Dermis blood vessel endothelial cell (primary cell): Measurements from ENCODE around the gene PPP2R5A. TPM values are rescaled to one million over a fixed set of nuclear protein-coding genes. Genes with fewer than 3 reads are reported as not detected.
"Not testable (repeated sequence)": the region's sequence is repeated elsewhere in the genome, so short reads cannot be mapped to it uniquely, and the experiment has no call there.

Experiments used
- DNase-seq: peaks from one replicate; pipeline ENCODE4 v3.0.0; 2010
- total RNA-seq: library from RNA; depleted of rRNA; stranded (reverse); fragments of >200 nt; gene quantifications from 2 replicates; pipeline ENCODE4 v1.2.3, GENCODE V29; 2014

Gene PPP2R5A
- total RNA-seq, 1 donor from 2014 or later: 77.1 TPM

DNA sequence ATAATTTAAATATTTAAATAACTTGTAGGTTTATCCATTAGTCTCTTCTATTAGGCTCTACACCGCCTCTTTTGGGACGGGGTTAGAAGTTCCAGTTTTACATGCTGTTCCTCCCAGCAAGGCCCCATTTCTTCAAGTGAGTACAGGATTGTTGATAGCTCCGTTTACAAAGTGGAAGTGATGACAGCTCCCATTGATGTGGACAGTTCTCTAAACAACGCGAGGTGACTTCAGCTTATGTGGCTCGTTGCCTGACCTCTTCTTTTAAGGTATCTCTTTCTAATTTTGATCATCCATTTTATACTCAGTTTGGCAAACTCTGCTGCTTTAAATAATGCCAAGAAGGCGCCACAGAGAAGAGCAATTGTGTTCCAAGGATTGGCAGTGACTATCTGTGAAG lies 79.8 kb downstream of the PPP2R5A start:
- DNase-seq: no peak

DNA sequence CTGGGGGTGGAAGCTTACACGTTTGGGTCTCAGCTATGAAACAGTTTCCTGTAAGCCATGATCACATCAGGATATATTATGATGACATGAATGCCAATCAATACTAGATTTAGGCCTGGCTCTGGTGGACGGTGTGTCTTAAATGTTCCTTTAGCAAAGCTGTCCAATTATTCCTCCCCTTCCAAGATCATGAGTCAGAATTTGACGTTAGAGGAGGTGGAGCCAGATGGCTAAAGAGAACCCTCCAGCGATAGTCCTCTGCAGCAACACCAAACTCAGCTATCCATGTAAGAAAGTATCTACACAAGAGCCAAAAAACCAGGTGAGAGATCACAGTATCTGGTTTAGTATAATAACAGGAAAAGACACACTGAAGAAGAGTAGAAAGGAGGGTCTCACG lies 81.7 kb downstream of the PPP2R5A start:
- DNase-seq: peak; percentile 16

DNA sequence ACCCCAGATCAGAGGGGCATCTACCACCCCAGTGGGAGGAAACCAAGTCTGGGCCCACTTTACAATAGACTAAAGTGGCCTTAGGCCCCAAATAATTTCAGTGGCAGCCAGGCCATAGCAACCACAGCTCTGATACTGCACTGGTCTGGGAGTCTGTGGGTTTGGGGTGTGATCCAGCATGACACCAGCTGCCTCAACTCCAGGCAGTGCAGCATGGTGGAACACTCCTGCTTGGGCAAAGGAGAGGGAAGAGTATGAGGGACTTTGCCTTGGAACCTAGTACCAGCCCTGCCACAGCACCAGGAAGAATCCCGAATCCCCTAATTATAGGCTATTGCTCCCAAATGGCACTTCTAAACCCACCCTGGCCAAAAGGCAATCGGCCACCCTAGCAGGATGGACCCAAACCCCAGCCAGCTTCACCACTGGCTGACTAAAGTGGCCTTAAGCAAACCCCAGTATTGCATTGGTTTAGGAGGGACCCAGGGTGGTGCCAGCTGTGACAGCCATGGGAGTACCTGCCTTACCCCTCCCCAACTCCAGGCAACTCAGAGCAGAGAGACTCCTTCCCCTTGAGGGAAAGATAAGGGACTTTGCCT lies 82.4 kb downstream of the PPP2R5A start:
- no peak for DNase-seq

GRCh38 chr1:212368073-212368484 lies 82.9 kb downstream of the PPP2R5A start:
- DNase-seq: peak; percentile 89

DNA sequence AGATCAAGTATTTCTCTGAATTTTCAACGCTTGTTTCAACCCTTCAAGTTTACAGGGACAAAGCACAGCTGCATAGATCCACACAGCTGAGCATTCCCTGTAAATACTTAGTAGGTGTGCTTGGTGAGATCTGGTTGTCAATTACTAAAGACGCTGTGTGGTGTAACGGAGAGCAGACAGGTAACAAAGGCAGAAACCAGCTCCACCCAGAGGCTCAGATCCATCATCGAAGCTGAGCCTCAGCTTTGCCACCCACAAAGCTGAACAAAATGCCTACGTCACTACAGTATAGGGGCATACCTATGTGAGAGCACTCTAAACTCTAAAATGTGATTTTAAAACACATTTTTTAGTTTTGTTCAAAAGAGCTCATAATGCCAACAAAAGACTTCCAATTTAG lies 90.8 kb downstream of the PPP2R5A start:
- DNase-seq: no peak

DNA sequence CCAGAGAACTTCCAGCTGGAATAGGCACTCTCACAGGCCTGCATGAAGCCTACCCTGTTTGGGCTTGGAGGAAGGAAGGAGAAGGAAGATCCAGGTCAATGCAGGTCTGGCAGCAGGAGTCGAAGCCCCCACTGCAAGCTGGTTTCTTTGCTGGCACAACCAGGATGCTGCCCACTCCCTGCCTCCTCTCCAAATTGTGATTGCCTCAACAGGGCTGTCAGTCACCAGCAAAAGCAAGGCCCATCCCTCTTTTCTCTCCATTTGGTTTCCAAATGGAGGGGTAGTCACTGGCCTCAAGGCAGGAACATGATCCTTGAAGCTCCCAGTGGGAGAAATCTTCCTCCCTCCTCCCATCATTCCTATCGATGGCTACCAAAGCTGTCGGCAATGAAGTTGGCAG lies 92.4 kb downstream of the PPP2R5A start:
- no peak for DNase-seq

DNA sequence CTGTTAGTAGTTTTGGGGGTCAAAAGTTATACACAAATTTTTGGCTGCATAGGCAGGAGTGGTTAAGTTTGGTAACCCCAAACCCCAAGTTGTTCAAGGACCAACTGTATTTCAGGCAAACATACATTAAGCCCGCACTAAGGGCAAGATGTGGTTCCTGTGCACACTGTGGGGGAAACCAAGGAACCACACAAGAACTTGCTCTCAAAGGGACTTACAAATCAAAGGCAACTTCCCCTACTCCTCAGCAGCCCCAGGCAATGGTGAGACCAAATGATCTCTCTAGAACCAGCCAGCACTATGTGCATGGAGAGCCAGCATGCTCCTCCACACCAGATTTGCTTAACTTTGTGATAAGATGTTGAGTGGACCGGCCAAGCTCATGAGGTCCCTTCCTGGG lies 94.2 kb downstream of the PPP2R5A start:
- DNase-seq: no peak

DNA sequence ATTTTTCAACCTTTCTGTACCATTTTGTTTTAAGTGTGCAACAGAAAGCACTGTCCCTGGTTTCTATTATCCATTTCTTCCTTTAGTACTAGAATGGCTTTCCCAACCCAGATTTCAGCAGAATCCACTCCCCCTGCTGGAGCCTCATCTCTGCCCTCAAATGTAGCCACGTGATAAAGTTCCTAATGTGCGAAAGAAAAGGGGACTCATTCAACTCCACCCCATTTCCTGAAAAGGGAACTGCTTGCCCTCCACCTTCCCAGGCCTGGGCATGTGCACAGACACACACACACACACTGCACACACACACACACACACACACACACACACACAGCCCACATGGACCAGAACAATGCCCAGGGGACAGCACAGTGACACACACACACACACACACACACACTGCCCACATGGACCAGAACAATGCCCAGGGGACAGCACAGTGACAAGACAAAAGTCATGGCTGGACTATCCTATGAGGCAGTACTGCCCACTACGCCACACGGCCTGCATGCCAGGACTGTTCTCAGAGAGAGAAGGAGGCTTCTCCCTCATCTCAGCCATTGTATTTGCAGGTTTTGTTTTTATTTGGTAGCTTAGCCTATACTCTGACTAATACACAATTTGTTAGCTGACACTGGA lies 96.3 kb downstream of the PPP2R5A start:
- DNase-seq: no peak

DNA sequence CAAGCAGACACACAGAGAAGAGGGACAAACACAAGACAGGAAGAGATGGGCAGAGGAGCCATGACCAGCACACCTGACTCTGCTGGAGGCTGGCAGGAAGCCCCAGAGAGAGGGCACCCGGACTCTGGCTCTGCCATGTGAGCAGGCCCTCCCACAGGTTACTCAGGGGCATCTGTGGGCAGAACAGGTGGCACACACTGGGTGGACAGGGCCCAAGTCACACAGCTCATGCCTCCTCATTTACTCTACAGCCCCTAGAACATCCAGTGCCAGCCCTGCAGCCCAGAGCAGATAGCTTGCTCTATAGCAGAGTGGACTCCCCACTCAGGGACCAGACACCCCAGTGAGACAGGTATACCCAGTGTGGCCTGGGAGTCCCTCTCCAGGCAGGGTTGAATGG lies 100.8 kb downstream of the PPP2R5A start:
- DNase-seq: no peak

- DNase-seq: no peak
Observed at GRCh38 chr1:212388985-212389716, 103.9 kb downstream of the PPP2R5A start.

DNA sequence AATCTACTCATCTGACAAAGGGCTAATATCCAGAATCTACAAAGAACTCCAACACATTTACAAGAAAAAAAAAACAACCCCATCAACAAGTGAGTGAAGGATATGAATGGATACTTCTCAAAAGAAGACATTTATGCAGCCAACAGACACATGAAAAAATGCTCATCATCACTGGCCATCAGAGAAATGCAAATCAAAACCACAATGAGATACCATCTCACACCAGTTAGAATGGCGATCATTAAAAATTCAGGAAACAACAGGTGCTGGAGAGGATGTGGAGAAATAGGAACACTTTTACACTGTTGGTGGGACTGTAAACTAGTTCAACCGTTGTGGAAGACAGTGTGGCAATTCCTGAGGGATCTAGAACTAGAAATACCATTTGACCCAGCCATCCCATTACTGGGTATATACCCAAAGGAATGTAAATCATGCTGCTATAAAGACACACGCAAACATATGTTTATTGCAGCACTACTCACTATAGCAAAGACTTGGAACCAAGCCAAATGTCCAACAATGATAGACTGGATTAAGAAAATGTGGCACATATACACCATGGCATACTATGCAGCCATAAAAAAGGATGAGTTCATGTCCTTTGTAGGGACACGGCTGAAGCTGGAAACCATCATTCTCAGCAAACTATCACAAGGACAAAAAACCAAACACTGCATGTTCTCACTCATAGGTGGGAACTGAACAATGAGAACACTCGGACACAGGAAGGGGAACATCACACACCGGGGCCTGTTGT lies 110.6 kb downstream of the PPP2R5A start:
- DNase-seq: not testable (repeated sequence)

DNA sequence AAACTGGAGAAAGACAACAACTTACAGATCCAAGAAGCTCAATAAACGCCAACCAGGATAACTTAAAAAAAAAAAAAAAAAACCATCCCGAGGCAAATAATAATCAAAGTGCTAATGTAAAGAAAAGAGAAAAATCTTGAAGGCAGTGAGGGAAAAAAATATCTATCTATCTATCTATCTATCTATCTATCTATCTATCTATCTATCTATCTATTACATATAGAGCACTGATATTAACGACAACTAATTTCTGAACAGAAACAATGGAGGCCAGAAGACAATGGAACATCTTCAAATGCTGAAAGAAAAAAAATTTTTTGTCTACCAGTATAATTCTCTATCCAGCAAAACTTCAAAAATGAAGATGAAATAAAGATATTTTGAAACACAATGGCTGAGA lies 111.4 kb downstream of the PPP2R5A start:
- no peak for DNase-seq

DNA sequence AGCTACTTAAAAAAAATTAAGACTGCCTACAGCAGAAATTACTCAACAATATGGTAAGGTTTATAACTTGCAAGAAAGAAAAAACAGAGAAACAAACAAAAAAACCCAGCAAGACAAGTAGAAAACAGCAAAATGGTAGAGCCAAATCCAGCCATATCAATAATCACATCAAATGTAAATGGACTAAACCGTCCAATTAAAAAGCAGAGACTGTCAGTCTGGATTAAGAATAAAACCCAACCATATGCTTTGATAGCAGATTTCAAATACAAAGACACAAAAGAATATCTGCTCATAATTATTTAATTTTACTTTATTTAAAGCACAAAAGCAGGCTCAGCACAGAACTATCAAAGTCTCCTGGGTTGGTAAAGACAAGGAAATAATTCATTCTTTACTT lies 112.0 kb downstream of the PPP2R5A start:
- DNase-seq: no peak

GRCh38 chr1:212401042-212401441 lies 115.8 kb downstream of the PPP2R5A start:
- no peak for DNase-seq

GRCh38 chr1:212401838-212402582 lies 116.8 kb downstream of the PPP2R5A start:
- peak; percentile 34 for DNase-seq

DNA sequence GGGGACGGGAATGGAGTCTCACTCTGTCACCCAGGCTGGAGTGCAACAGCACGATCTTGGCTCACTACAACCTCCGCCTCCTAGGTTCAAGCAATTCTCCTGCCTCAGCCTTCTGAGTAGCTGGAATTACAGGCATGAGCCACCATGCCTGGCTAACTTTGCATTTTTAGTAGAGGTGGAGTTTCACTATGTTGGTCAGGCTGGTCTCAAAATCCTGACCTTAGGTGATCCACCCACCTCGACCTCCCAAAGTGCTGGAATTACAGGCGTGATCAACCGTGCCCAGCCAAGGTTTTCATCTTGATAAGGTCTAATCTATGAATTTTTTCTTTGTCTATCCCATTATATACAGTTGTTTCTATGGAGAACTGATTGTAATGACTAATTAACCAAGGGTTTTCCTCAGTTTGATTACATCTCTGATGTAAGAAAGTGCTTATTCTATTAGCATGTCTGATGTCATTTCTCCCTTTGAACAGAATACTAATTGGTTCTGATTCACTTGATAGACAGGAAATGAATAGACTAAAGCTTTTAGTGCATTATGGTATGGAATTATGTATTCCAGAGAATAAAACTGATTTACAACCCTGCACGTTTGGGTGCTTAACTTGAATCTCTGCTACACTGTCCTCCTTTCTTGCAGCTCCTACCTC lies 117.6 kb downstream of the PPP2R5A start:
- no peak for DNase-seq

GRCh38 chr1:212410231-212410820 lies 125.1 kb downstream of the PPP2R5A start:
- DNase-seq: no peak
